ENCODE results near the gene SIPA1L3. TPM values are rescaled to one million over a fixed set of nuclear protein-coding genes. Genes with fewer than 3 reads are reported as not detected.

SIPA1L3 gene
- total RNA-seq, 1 donor from 2014 or later = 26.9 TPM

DNA sequence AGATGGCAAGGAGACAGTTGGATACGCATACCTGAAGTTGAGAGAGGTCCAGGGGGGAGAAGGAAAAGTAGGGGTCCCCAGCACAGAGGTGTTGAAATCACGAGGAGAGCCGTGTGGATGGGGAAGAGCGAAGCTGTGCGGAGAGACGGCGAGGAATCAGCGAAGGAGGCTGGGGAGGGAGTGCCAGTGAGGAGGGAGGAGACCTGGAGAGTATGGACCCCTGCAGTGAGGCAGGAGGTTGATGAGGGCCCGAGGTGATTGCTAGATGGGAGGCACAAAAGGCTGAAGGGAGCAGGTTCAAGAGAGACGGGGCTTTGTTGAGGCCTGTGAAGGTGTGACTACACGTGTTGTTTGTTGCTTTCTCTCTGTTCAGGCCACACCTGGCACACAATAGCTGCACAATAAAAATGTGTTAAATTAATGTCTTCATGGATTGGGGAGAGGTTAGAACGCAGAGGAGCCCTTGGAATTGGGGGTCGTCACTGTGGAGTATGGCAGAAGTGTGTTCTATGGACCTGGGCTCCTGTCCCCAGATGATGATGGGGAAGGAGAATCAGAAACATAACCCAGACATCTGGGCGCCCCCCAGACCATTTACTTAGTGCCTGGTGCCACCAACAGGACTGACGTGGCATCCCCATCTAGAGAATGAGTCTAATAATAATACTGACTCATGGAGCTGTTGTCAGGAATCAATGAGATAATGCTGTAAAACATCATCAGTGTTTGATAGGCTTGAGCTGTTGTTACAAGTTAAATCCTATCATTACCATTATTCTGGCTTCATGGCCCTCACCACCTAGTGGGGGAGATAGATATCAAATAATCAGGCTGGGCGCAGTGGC is 137.5 kb downstream of the SIPA1L3 start:
- peaks cover 25% of the 10 kb centered on the region for H3K4me1 ChIP-seq (ENCODE audit: insufficient read depth, low read length)
- DNase-seq (ENCODE audit: low read depth) (peak; percentile 60), FAIRE-seq (no peak)
- H3K27ac ChIP-seq (ENCODE audit: low read depth, low read length) = peak overlapping the region; percentile 85
- peaks cover 6% of the 10 kb centered on the region for H3K4me1 Mint-ChIP-seq (ENCODE audit: low read depth, unreplicated experiment)
- H3K36me3 Mint-ChIP-seq (ENCODE audit: low read depth, unreplicated experiment) = peaks cover 8% of the 10 kb centered on the region
- H3K36me3 ChIP-seq (ENCODE audit: insufficient read depth, low read length) = no peaks in the 10 kb centered on the region
- peaks cover 54% of the 10 kb centered on the region for H3K79me2 ChIP-seq (ENCODE audit: insufficient read depth, low read length)
- no peaks in the 10 kb centered on the region for H3K27me3 ChIP-seq (ENCODE audit: insufficient read depth, low read length)
- H3K4me3 ChIP-seq (ENCODE audit: insufficient read depth, low read depth, low read length) = no peak overlapping the region
- TF ChIP-seq, protein P1, sequence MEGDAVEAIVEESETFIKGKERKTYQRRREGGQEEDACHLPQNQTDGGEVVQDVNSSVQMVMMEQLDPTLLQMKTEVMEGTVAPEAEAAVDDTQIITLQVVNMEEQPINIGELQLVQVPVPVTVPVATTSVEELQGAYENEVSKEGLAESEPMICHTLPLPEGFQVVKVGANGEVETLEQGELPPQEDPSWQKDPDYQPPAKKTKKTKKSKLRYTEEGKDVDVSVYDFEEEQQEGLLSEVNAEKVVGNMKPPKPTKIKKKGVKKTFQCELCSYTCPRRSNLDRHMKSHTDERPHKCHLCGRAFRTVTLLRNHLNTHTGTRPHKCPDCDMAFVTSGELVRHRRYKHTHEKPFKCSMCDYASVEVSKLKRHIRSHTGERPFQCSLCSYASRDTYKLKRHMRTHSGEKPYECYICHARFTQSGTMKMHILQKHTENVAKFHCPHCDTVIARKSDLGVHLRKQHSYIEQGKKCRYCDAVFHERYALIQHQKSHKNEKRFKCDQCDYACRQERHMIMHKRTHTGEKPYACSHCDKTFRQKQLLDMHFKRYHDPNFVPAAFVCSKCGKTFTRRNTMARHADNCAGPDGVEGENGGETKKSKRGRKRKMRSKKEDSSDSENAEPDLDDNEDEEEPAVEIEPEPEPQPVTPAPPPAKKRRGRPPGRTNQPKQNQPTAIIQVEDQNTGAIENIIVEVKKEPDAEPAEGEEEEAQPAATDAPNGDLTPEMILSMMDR (IDR thresholded peaks at IDR 0.05; ENCODE audit: insufficient read depth, low read depth, low read length) = peak; percentile 39
- no peak for TF ChIP-seq EZH2 (IDR thresholded peaks at IDR 0.05; ENCODE audit: insufficient read depth, low read length)
- no peaks in the 10 kb centered on the region for H3K9me3 ChIP-seq (ENCODE audit: insufficient read depth, low read depth, low read length)
- H3K9ac ChIP-seq (ENCODE audit: low read length) = peak overlapping the region; percentile 76
- H3K9me3 Mint-ChIP-seq (ENCODE audit: unreplicated experiment) = peaks cover 6% of the 10 kb centered on the region
- H3K27ac Mint-ChIP-seq (ENCODE audit: unreplicated experiment) = no peak overlapping the region
- H3K4me2 ChIP-seq (ENCODE audit: low read length) = no peak overlapping the region
- H3K4me3 Mint-ChIP-seq (ENCODE audit: unreplicated experiment) = no peak overlapping the region
- no peaks in the 10 kb centered on the region for H3K27me3 Mint-ChIP-seq (ENCODE audit: low read depth, unreplicated experiment)
- H2AFZ ChIP-seq (ENCODE audit: low read depth, low read length) = no peak overlapping the region
- no peaks in the 10 kb centered on the region for H4K20me1 ChIP-seq (ENCODE audit: insufficient read depth, low read length)

DNA sequence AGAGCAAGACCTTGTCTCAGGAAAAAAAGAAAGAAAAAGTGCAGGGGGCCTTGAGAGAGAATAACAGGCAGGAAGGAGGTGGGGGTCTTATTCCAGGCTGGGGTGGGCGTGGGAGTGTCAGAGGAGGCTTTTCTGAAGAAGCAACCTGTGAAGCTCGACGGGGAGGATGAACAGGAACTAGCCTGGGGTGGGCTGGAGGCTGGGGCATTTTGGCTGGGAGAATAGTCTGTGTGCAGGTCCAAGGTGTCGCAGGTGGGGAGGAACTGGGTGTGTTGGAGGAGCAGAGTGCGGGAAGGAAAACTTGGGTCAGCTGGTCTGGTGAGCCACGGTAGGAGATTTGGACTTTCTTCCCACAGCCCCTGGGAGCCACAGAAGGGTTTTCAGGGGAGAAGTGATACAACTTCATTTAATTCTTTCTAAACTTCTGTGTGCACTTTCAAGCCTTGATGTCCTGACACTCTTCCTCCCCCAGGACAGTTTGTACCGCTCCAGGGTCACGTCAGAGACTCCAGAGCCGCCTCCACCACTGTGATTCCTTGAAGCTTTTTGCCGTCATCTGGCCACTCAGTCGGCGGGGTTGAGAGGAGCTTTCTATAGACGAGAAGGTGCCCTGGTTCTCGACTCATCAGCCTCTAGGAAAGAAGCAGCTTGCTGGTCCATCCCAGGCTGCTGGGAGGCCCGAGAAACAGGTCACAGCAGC is 138.7 kb downstream of the SIPA1L3 start:
- Histone ChIP-seq H3K79me2 (ENCODE audit: insufficient read depth, low read length) (peaks cover 56% of the 10 kb centered on the region), H3K4me1 (ENCODE audit: insufficient read depth, low read length) (peaks cover 25% of the 10 kb centered on the region), H3K36me3 (ENCODE audit: insufficient read depth, low read length) (no peaks in the 10 kb centered on the region), H3K9ac (ENCODE audit: low read length) (peak overlapping the region; percentile 50), H3K27ac (ENCODE audit: low read depth, low read length) (peak overlapping the region; percentile 85), H3K9me3 (ENCODE audit: insufficient read depth, low read depth, low read length) (no peaks in the 10 kb centered on the region), H3K4me3 (ENCODE audit: insufficient read depth, low read depth, low read length) (no peak overlapping the region), H4K20me1 (ENCODE audit: insufficient read depth, low read length) (no peaks in the 10 kb centered on the region), H3K27me3 (ENCODE audit: insufficient read depth, low read length) (no peaks in the 10 kb centered on the region), H3K4me2 (ENCODE audit: low read length) (no peak overlapping the region), H2AFZ (ENCODE audit: low read depth, low read length) (no peak overlapping the region)
- Mint-ChIP-seq H3K27me3 (ENCODE audit: low read depth, unreplicated experiment) (no peaks in the 10 kb centered on the region), H3K4me3 (ENCODE audit: unreplicated experiment) (no peak overlapping the region), H3K9me3 (ENCODE audit: unreplicated experiment) (peaks cover 2% of the 10 kb centered on the region), H3K36me3 (ENCODE audit: low read depth, unreplicated experiment) (peaks cover 8% of the 10 kb centered on the region), H3K4me1 (ENCODE audit: low read depth, unreplicated experiment) (peaks cover 6% of the 10 kb centered on the region), H3K27ac (ENCODE audit: unreplicated experiment) (no peak overlapping the region)
- FAIRE-seq (no peak), DNase-seq (ENCODE audit: low read depth) (no peak)
- TF ChIP-seq, protein P1 (IDR thresholded peaks at IDR 0.05; ENCODE audit: insufficient read depth, low read depth, low read length) = no peak
- no peak for TF ChIP-seq EZH2 (IDR thresholded peaks at IDR 0.05; ENCODE audit: insufficient read depth, low read length)
